Parathyroid adenoma (tissue), 2 donors: ENCODE data around the gene PAX8.

Source experiments
- H2AFZ ChIP-seq: fragments of 300-600 bp; sonication (generic); one replicate; pipeline ENCODE4 v1.7.0; 2017; ENCODE audit warnings: antibody characterized with exemption, mild to moderate bottlenecking
- H3K27ac ChIP-seq: fragments of 300-600 bp; sonication (generic); one replicate; pipeline ENCODE4 v1.7.0; 2017
- H3K27me3 ChIP-seq: fragments of 300-600 bp; sonication (generic); one replicate; pipeline ENCODE4 v1.7.0; 2017; ENCODE audit warnings: low read length; ENCODE audit not compliant: control insufficient read depth, insufficient read depth
- H3K36me3 ChIP-seq: fragments of 300-600 bp; sonication (generic); one replicate; pipeline ENCODE4 v1.7.0; 2017; ENCODE audit warnings: low read length; ENCODE audit not compliant: control insufficient read depth, insufficient read depth
- H3K4me1 ChIP-seq: fragments of 300-600 bp; sonication (generic); one replicate; pipeline ENCODE4 v1.7.0; 2017; ENCODE audit warnings: control low read depth
- H3K4me2 ChIP-seq: fragments of 300-600 bp; sonication (generic); one replicate; pipeline ENCODE4 v1.7.0; 2017; ENCODE audit warnings: low read length
- H3K4me3 ChIP-seq: fragments of 300-600 bp; sonication (generic); one replicate; pipeline ENCODE4 v1.7.0; 2017; ENCODE audit warnings: low read depth, low read length
- H3K79me2 ChIP-seq: fragments of 300-600 bp; sonication (generic); one replicate; pipeline ENCODE4 v1.7.0; 2017; ENCODE audit warnings: control low read depth
- H3K9ac ChIP-seq: fragments of 300-600 bp; sonication (generic); one replicate; pipeline ENCODE4 v1.7.0; 2017; ENCODE audit warnings: mild to moderate bottlenecking
- H3K9me3 ChIP-seq: fragments of 300-600 bp; sonication (generic); one replicate; pipeline ENCODE4 v1.7.0; 2017; ENCODE audit warnings: low read length; ENCODE audit not compliant: control insufficient read depth
- TF ChIP-seq, protein P1 (sequence below): fragments of 300-600 bp; sonication (generic); IDR thresholded peaks from one replicate; pipeline ENCODE4 v1.7.0; 2017; ENCODE audit warnings: antibody characterized with exemption, mild to moderate bottlenecking
- donor health status: primary hyperparathyroidism.

The PAX8 gene

DNA sequence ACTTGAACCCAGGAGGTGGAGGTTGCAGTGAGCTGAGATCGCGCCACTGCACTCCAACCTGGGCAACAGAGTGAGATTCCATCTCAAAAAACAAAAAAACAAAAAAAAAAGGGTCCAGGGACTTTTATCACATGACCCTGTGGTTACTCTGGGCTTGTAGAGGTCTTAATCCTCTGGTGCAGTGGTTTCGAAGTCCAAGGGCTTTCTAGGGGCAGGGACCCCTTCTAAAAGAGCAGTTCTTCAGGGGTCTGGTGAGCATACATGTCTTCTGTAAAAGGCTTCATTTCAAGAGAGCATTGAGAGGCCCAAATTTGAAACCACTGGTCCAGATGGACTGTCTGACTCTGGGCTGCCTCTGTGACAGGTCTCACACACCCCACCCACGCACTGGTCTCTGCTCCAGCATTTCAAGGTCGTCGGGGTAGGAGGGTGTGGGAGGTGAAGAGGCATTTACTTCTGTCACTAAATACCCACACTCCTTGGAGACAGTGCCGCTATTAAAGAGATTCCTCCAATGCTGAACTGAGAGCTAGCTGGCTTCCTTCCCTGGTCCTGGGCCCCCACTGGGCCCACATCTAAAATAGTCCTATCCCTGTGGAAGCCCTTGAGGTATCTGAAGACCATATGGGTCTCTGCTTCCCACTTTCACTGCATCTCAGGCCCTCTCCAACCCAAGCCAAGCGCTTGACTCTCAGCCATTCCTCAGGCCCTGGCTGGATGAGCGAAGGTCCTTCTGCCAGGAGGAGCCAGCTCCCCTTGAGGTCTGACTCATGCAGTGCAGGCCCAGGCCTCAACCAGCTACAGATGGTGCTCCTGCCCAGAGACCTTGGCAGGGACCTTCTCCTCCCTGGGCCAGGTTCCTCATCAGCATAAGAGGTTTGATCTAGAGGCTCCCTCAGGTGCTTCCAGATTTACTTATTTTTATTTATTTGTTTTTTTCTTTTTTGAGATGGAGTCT lies 44.8 kb downstream of the PAX8 start:
- H3K4me3 ChIP-seq, result no peak overlapping the region
- no peak overlapping the region for H3K27ac ChIP-seq
- H3K9ac ChIP-seq, result no peak overlapping the region
- no peaks in the 10 kb centered on the region for H3K27me3 ChIP-seq
- TF ChIP-seq, protein P1, sequence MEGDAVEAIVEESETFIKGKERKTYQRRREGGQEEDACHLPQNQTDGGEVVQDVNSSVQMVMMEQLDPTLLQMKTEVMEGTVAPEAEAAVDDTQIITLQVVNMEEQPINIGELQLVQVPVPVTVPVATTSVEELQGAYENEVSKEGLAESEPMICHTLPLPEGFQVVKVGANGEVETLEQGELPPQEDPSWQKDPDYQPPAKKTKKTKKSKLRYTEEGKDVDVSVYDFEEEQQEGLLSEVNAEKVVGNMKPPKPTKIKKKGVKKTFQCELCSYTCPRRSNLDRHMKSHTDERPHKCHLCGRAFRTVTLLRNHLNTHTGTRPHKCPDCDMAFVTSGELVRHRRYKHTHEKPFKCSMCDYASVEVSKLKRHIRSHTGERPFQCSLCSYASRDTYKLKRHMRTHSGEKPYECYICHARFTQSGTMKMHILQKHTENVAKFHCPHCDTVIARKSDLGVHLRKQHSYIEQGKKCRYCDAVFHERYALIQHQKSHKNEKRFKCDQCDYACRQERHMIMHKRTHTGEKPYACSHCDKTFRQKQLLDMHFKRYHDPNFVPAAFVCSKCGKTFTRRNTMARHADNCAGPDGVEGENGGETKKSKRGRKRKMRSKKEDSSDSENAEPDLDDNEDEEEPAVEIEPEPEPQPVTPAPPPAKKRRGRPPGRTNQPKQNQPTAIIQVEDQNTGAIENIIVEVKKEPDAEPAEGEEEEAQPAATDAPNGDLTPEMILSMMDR, result peak; percentile 16
- no peaks in the 10 kb centered on the region for H3K9me3 ChIP-seq
- H3K4me1 ChIP-seq, result no peaks in the 10 kb centered on the region
- H2AFZ ChIP-seq, result no peak overlapping the region
- no peak overlapping the region for H3K4me2 ChIP-seq
- no peaks in the 10 kb centered on the region for H3K36me3 ChIP-seq
- H3K79me2 ChIP-seq, result no peaks in the 10 kb centered on the region

DNA sequence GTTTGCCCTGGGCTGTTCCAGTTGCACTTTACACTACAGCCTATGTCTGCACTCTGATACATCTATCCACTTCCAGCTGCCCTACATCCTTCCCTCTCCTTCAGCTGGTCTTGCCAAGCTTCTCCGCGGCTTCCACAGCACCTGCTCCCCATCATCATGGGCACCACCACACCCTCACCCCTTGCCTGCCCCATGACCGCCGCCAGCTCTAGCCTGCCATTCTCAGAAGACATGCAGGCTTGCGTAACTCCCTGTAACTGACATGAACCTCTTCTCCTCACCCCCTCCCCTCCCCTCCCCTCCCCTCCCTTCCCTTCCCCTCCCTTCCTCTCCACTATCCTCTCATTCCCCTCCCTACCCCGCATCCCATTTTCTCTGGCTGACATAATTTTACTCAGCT lies 46.0 kb downstream of the PAX8 start:
- no peaks in the 10 kb centered on the region for H3K36me3 ChIP-seq
- H3K9me3 ChIP-seq, result no peaks in the 10 kb centered on the region
- no peak overlapping the region for H3K4me2 ChIP-seq
- H2AFZ ChIP-seq, result no peak overlapping the region
- TF ChIP-seq, protein P1, result no peak
- no peak overlapping the region for H3K4me3 ChIP-seq
- H3K9ac ChIP-seq, result no peak overlapping the region
- no peak overlapping the region for H3K27ac ChIP-seq
- no peaks in the 10 kb centered on the region for H3K4me1 ChIP-seq
- no peaks in the 10 kb centered on the region for H3K79me2 ChIP-seq
- no peaks in the 10 kb centered on the region for H3K27me3 ChIP-seq

DNA sequence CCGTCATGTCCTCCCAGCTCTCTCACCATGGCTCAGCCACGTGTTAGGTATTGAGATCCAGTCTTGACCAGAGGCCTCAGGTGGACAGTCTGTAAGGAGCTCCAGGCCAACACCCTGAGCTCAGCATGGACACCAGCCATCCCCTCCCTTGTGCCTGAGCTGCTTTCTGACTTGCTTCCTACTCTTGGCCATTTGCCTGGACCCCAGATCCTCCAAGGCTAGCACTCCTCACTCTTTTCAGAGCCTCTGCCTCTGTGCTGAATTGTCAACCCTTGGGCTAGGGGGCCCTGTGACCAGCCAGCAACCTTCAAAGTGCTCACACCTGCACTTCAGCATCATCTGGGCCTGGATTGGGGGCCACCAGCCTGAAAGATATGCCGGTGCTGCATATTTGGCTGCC lies 46.6 kb downstream of the PAX8 start:
- Histone ChIP-seq H3K4me2 (no peak overlapping the region), H2AFZ (no peak overlapping the region), H3K79me2 (no peaks in the 10 kb centered on the region), H3K27me3 (no peaks in the 10 kb centered on the region), H3K36me3 (no peaks in the 10 kb centered on the region), H3K4me3 (no peak overlapping the region), H3K9me3 (no peaks in the 10 kb centered on the region), H3K27ac (no peak overlapping the region), H3K9ac (no peak overlapping the region), H3K4me1 (peaks cover 5% of the 10 kb centered on the region)
- TF ChIP-seq, protein P1, result no peak

DNA sequence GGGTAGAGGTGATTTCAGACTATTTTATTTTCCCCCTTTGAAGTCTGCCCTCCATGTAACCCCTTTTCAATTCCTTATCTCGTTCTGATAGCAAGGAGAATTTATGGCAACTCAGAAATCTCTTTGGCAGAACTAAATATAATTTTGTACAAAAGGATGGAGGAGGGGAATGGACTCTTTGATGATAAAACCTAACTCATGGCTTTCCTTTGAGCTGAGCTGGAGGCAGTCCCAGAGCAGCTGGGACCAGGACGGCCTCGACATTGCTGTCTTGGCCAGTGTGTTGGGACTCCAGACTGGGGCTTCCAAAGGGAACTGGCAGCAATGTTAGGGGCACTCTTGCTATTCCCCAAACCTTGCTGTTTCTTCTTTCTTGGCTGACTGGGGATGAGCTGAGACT lies 47.7 kb downstream of the PAX8 start:
- peaks cover 16% of the 10 kb centered on the region for H3K4me1 ChIP-seq
- no peak overlapping the region for H3K4me3 ChIP-seq
- no peaks in the 10 kb centered on the region for H3K9me3 ChIP-seq
- no peaks in the 10 kb centered on the region for H3K27me3 ChIP-seq
- no peaks in the 10 kb centered on the region for H3K79me2 ChIP-seq
- no peak overlapping the region for H3K9ac ChIP-seq
- no peak overlapping the region for H3K27ac ChIP-seq
- H3K36me3 ChIP-seq, result no peaks in the 10 kb centered on the region
- H3K4me2 ChIP-seq, result no peak overlapping the region
- no peak overlapping the region for H2AFZ ChIP-seq
- TF ChIP-seq, protein P1, result no peak

DNA sequence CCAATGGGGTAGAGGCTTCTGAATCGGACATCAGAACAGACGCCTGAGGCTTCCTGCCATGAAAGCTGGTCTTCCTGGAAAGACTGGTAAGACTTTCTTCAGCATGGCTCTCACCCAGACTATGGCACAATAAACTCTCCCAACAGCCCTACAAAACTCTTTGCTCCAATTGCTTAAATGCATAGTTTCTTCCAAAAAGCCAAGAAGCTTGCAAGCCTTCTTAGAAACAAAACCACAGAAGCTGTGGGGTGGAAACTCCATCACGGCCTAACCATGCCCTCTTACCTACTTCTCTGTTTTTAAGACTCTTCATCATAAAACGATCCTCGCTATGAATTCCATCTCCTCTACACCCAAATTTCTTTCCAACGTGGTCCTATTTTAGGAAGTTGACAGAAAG lies 48.2 kb downstream of the PAX8 start:
- Histone ChIP-seq H3K4me2 (no peak overlapping the region), H3K27me3 (no peaks in the 10 kb centered on the region), H3K36me3 (no peaks in the 10 kb centered on the region), H3K4me1 (peaks cover 18% of the 10 kb centered on the region), H2AFZ (no peak overlapping the region), H3K27ac (no peak overlapping the region), H3K9ac (no peak overlapping the region), H3K9me3 (no peaks in the 10 kb centered on the region), H3K4me3 (no peak overlapping the region), H3K79me2 (no peaks in the 10 kb centered on the region)
- TF ChIP-seq, protein P1, result no peak
